Neural cell (in vitro differentiated cells): ENCODE measurements around the gene FBXO9. TPM values are rescaled to one million over a fixed set of nuclear protein-coding genes. Genes with fewer than 3 reads are reported as not detected.

ENCODE experiments used
- H2AFZ ChIP-seq: fragments of 200-600, 300-800 bp; sonication (generic), shearing (Covaris generic); 2 replicates; pipeline ENCODE4 v1.6.0; 2014; ENCODE audit warnings: low read depth, mild to moderate bottlenecking, antibody characterized with exemption, low read length, moderate library complexity
- H3F3A ChIP-seq: fragments of 200-600 bp; shearing (Covaris generic); 2 replicates; pipeline ENCODE4 v1.6.1; 2016; ENCODE audit warnings: mild to moderate bottlenecking, moderate library complexity, mixed read lengths, antibody characterized with exemption, low read length; ENCODE audit not compliant: insufficient read depth, poor library complexity, severe bottlenecking
- H3K27ac ChIP-seq: fragments of 200-600, 300-800 bp; sonication (generic), shearing (Covaris generic); 2 replicates; pipeline ENCODE4 v1.5.1; 2014; ENCODE audit warnings: mild to moderate bottlenecking, low read length, moderate library complexity
- H3K27me3 ChIP-seq: fragments of 300-800, 200-600 bp; sonication (generic), shearing (Covaris generic); 2 replicates; pipeline ENCODE4 v1.6.0; 2014; ENCODE audit warnings: mild to moderate bottlenecking, low read depth, low read length, moderate library complexity; ENCODE audit not compliant: insufficient read depth
- H3K36me3 ChIP-seq: fragments of 300-800, 200-600 bp; sonication (generic), shearing (Covaris generic); 2 replicates; pipeline ENCODE4 v1.5.1; 2014; ENCODE audit warnings: mild to moderate bottlenecking, antibody characterized with exemption, low read length, moderate library complexity; ENCODE audit not compliant: insufficient read depth
- H3K4me2 ChIP-seq: fragments of 300-800, 200-600 bp; sonication (generic), shearing (Covaris generic); 2 replicates; pipeline ENCODE4 v1.6.0; 2014; ENCODE audit warnings: mild to moderate bottlenecking, low read length
- H3K4me3 ChIP-seq: fragments of 300-800, 200-600 bp; sonication (generic), shearing (Covaris generic); 2 replicates; pipeline ENCODE4 v1.5.1; 2014; ENCODE audit warnings: mild to moderate bottlenecking, low read length, moderate library complexity
- H3K79me2 ChIP-seq: fragments of 200-600 bp; shearing (Covaris generic); replicated peaks from 2 replicates; pipeline ENCODE4 v1.6.0; 2014; ENCODE audit warnings: mild to moderate bottlenecking, low read length, moderate library complexity; ENCODE audit not compliant: insufficient read depth
- H3K9ac ChIP-seq: fragments of 300-800, 200-600 bp; sonication (generic), shearing (Covaris generic); 2 replicates; pipeline ENCODE4 v1.6.1; 2016; ENCODE audit warnings: mild to moderate bottlenecking, low read length, mixed read lengths
- H3K9me2 ChIP-seq: fragments of 200-600 bp; shearing (Covaris generic); 2 replicates; pipeline ENCODE4 v1.6.1; 2016; ENCODE audit warnings: mild to moderate bottlenecking, low read length, mixed read lengths; ENCODE audit not compliant: insufficient read depth
- H3K9me3 ChIP-seq: fragments of 200-600, 300-800 bp; sonication (generic), shearing (Covaris generic); 2 replicates; pipeline ENCODE4 v1.6.1; 2016; ENCODE audit warnings: mild to moderate bottlenecking, mixed run types, low read length, moderate library complexity, mixed read lengths
- H4K20me1 ChIP-seq: fragments of 200-600 bp; shearing (Covaris generic); 2 replicates; pipeline ENCODE4 v1.6.1; 2016; ENCODE audit warnings: mild to moderate bottlenecking, mixed run types; ENCODE audit not compliant: insufficient read depth
- EP300 ChIP-seq: fragments of 450-650 bp; conservative IDR thresholded peaks from 2 replicates; pipeline ENCODE4 v1.6.1; 2014; ENCODE audit warnings: antibody characterized with exemption, mild to moderate bottlenecking, moderate library complexity; ENCODE audit not compliant: poor library complexity, severe bottlenecking
- EZH2 ChIP-seq: fragments of 200-600, 300-800 bp; shearing (Covaris generic), sonication (generic); IDR thresholded peaks from 2 replicates; pipeline ENCODE4 v1.6.1; 2014; ENCODE audit warnings: antibody characterized with exemption, low read length, borderline replicate concordance, mild to moderate bottlenecking; ENCODE audit not compliant: insufficient read depth, poor library complexity, severe bottlenecking
- MXI1 ChIP-seq: fragments of 450-650 bp; conservative IDR thresholded peaks from 2 replicates; pipeline ENCODE4 v1.6.1; 2014; ENCODE audit warnings: antibody characterized with exemption, mild to moderate bottlenecking; ENCODE audit not compliant: poor library complexity, severe bottlenecking
- POLR2AphosphoS5 ChIP-seq: IDR thresholded peaks from 2 replicates; pipeline ENCODE4 v1.6.1; 2012
- RAD21 ChIP-seq: fragments of 450-650 bp; conservative IDR thresholded peaks from 2 replicates; pipeline ENCODE4 v1.6.1; 2014; ENCODE audit warnings: antibody characterized with exemption, mild to moderate bottlenecking, moderate library complexity
- SMC3 ChIP-seq: fragments of 450-650 bp; conservative IDR thresholded peaks from 2 replicates; pipeline ENCODE4 v1.6.1; 2014; ENCODE audit warnings: antibody characterized with exemption, mild to moderate bottlenecking, moderate library complexity; ENCODE audit not compliant: poor library complexity
- TAF1 ChIP-seq: IDR thresholded peaks from 2 replicates; pipeline ENCODE4 v1.6.1; 2012; ENCODE audit warnings: low read depth
- polyA minus RNA-seq: library from RNA; depleted of rRNA, polyadenylated mRNA; stranded (reverse); fragments of >200 nt; gene quantifications from 2 replicates; pipeline ENCODE4 v1.2.3, GENCODE V29; 2014
- polyA plus RNA-seq: library from polyadenylated mRNA; depleted of rRNA; stranded (reverse); fragments of >200 nt; gene quantifications from 2 replicates; pipeline ENCODE4 v1.2.3, GENCODE V29; 2014
- TF ChIP-seq, protein P1 (sequence below): fragments of 450-650 bp; IDR thresholded peaks from 2 replicates; pipeline ENCODE4 v1.5.1; 2014; ENCODE audit warnings: antibody characterized with exemption, mild to moderate bottlenecking, moderate library complexity; ENCODE audit not compliant: poor library complexity, severe bottlenecking
- TF ChIP-seq, protein P2 (sequence below): IDR thresholded peaks from 2 replicates; pipeline ENCODE4 v1.6.1; 2012; ENCODE audit warnings: borderline replicate concordance

Gene FBXO9
- polyA plus RNA-seq (92.2 and 108 TPM in 2 replicates), polyA minus RNA-seq (40.2 and 46.7 TPM in 2 replicates)

DNA sequence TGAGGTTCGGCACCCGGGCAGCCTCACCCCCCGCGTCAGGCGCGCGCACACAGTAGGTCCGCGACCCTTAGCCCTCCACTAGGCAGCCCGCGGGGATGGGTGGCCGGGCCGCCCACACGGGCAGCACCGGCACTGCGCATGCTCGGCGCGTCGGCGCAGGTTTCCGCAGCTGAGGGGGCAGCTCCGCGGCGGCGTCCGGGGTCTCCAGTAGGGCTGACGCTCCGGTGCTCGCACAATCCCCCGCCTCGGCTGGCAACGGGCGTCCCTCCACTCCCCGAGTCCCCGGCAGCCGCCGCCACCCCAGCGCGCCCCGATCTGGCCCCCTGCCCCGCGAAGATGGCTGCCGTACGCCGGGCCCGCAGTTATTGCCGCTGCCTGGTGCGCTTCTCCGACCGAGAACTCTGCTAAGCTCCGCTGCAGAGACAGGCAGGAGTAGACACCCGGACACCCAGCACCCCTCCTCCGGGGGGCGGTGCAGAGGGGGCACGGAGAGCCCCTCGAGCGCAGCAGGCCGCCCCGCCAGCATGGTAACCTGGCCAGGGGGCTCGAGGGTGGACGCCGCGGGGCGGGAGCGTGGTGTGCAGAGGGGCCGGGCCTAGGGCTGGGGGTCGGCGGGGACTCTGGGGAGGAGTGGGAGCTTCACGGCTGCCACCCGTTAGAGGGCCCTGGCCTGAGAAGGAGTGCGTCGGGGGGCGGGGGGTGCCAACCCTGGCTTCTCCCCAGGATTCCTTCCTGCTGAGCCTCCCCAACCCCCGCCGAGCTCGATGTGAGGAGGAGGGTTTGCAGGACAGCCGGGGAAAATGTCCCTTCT is at the start of gene FBXO9:
Gene FBXO9 (plus strand): TSS at position 139 of the 811 bp plus-strand sequence. CDS start 386 bp downstream, at position 525.
- Histone ChIP-seq H3K9me3 (no peaks in the 10 kb centered on the region), H3K27me3 (peaks cover 3% of the 10 kb centered on the region), H3K4me3 (peak within 1 kb of the TSS; percentile 87), H3K9me2 (no peaks in the 10 kb centered on the region), H3K9ac (peak within 1 kb of the TSS; percentile 75), H3K36me3 (no peaks in the 10 kb centered on the region), H2AFZ (peak within 1 kb of the TSS; percentile 68), H3K4me2 (peak within 1 kb of the TSS; percentile 79), H4K20me1 (no peaks in the 10 kb centered on the region), H3K79me2 (peaks cover 8% of the 10 kb centered on the region), H3K27ac (peak within 1 kb of the TSS; percentile 65), H3F3A (peaks cover 9% of the 10 kb centered on the region)
- TF ChIP-seq MXI1 (peak; percentile 74), EP300 (no peak), POLR2AphosphoS5 (peak; percentile 44), TAF1 (peak; percentile 38), SMC3 (no peak), EZH2 (no peak), RAD21 (no peak)
- TF ChIP-seq, protein P1, sequence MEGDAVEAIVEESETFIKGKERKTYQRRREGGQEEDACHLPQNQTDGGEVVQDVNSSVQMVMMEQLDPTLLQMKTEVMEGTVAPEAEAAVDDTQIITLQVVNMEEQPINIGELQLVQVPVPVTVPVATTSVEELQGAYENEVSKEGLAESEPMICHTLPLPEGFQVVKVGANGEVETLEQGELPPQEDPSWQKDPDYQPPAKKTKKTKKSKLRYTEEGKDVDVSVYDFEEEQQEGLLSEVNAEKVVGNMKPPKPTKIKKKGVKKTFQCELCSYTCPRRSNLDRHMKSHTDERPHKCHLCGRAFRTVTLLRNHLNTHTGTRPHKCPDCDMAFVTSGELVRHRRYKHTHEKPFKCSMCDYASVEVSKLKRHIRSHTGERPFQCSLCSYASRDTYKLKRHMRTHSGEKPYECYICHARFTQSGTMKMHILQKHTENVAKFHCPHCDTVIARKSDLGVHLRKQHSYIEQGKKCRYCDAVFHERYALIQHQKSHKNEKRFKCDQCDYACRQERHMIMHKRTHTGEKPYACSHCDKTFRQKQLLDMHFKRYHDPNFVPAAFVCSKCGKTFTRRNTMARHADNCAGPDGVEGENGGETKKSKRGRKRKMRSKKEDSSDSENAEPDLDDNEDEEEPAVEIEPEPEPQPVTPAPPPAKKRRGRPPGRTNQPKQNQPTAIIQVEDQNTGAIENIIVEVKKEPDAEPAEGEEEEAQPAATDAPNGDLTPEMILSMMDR = peak; percentile 4
- TF ChIP-seq, protein P2, sequence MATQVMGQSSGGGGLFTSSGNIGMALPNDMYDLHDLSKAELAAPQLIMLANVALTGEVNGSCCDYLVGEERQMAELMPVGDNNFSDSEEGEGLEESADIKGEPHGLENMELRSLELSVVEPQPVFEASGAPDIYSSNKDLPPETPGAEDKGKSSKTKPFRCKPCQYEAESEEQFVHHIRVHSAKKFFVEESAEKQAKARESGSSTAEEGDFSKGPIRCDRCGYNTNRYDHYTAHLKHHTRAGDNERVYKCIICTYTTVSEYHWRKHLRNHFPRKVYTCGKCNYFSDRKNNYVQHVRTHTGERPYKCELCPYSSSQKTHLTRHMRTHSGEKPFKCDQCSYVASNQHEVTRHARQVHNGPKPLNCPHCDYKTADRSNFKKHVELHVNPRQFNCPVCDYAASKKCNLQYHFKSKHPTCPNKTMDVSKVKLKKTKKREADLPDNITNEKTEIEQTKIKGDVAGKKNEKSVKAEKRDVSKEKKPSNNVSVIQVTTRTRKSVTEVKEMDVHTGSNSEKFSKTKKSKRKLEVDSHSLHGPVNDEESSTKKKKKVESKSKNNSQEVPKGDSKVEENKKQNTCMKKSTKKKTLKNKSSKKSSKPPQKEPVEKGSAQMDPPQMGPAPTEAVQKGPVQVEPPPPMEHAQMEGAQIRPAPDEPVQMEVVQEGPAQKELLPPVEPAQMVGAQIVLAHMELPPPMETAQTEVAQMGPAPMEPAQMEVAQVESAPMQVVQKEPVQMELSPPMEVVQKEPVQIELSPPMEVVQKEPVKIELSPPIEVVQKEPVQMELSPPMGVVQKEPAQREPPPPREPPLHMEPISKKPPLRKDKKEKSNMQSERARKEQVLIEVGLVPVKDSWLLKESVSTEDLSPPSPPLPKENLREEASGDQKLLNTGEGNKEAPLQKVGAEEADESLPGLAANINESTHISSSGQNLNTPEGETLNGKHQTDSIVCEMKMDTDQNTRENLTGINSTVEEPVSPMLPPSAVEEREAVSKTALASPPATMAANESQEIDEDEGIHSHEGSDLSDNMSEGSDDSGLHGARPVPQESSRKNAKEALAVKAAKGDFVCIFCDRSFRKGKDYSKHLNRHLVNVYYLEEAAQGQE = no peak

DNA sequence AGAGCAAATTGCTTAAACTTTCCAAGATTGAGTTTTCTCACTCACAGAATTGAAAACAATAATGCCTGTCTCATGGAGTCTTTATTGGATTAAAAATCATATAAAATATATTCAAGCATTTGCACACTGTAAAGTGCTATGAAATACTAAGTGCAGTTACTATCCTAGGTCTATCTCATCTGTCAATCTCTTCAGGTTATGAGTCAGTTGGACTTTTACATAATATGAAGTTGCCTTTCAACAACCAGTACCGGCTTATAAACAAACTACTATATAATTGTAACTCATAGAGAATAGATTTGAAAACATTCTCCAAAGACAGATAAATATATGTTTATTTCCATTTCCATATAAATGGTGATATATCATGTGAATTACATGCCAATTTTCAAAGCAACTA is 49.7 kb upstream of the FBXO9 start:
- H3K4me2 ChIP-seq = no peak overlapping the region
- H3K9me2 ChIP-seq = no peaks in the 10 kb centered on the region
- H3K36me3 ChIP-seq = peaks cover 5% of the 10 kb centered on the region
- no peaks in the 10 kb centered on the region for H3K27me3 ChIP-seq
- no peaks in the 10 kb centered on the region for H3K79me2 ChIP-seq
- no peaks in the 10 kb centered on the region for H3K9me3 ChIP-seq
- H2AFZ ChIP-seq = no peak overlapping the region
- no peak overlapping the region for H3K4me3 ChIP-seq
- no peak overlapping the region for H3K9ac ChIP-seq
- no peaks in the 10 kb centered on the region for H3F3A ChIP-seq
- no peaks in the 10 kb centered on the region for H4K20me1 ChIP-seq
- no peak for TF ChIP-seq SMC3
- no peak for TF ChIP-seq POLR2AphosphoS5
- TF ChIP-seq TAF1 = no peak
- no peak for TF ChIP-seq EZH2
- no peak for TF ChIP-seq MXI1
- no peak for TF ChIP-seq RAD21
- TF ChIP-seq, protein P2 = no peak
- TF ChIP-seq EP300 = no peak
- TF ChIP-seq, protein P1 = no peak
- no peak overlapping the region for H3K27ac ChIP-seq
